ENCODE measurements around the gene NEU2. TPM values are rescaled to one million over a fixed set of nuclear protein-coding genes. Genes with fewer than 3 reads are reported as not detected.

Gene NEU2
- total RNA-seq, 1 experiment from 2014 or later = not detected

GRCh38 chr2:233005096-233005495 lies 27.4 kb upstream of the NEU2 start:
- Histone ChIP-seq H3K9ac (ENCODE audit: extremely low read depth, insufficient read length, low read length) (no peak overlapping the region), H3K27ac (ENCODE audit: insufficient read length, low read depth, low read length) (no peak overlapping the region), H2BK12ac (ENCODE audit: insufficient read length, low read depth, low read length) (no peak overlapping the region), H3T11ph (ENCODE audit: low read length) (no peak overlapping the region), H4K8ac (replicated peaks; ENCODE audit: insufficient read length, low read depth, low read length) (no peak overlapping the region), H3K79me2 (ENCODE audit: insufficient read depth, low read length) (no peaks in the 10 kb centered on the region), H3K4me2 (ENCODE audit: insufficient read depth, insufficient read length, low read length) (no peak overlapping the region), H3K14ac (ENCODE audit: insufficient read depth, low read length) (no peak overlapping the region), H3K56ac (ENCODE audit: insufficient read length, low read depth, low read length) (no peak overlapping the region), H3K9me3 (ENCODE audit: control insufficient read depth, low read depth, low read length) (no peaks in the 10 kb centered on the region), H4K5ac (ENCODE audit: insufficient read length, low read depth, low read length) (no peak overlapping the region), H2AFZ (ENCODE audit: low read length) (no peak overlapping the region), H4K20me1 (ENCODE audit: control insufficient read depth, insufficient read depth, insufficient read length) (no peaks in the 10 kb centered on the region), H3K23me2 (ENCODE audit: insufficient read length, low read depth, low read length, poor library complexity, severe bottlenecking) (no peaks in the 10 kb centered on the region), H2BK15ac (ENCODE audit: low read depth, low read length) (no peak overlapping the region), H3K18ac (ENCODE audit: insufficient read length, low read depth, low read length) (no peak overlapping the region), H2BK120ac (ENCODE audit: low read depth, low read length, poor library complexity, severe bottlenecking) (no peak overlapping the region), H2BK20ac (ENCODE audit: low read depth, low read length, poor library complexity, severe bottlenecking) (no peak overlapping the region), H3K79me1 (ENCODE audit: insufficient read depth, low read depth, low read length, poor library complexity, severe bottlenecking) (no peaks in the 10 kb centered on the region), H2AK5ac (ENCODE audit: insufficient read length, low read length) (no peak overlapping the region), H3K27me3 (ENCODE audit: insufficient read depth, low read length) (no peaks in the 10 kb centered on the region), H3K23ac (ENCODE audit: insufficient read length, low read depth, low read length) (no peak overlapping the region), H3K4me1 (ENCODE audit: insufficient read depth, low read length) (no peaks in the 10 kb centered on the region), H2BK5ac (ENCODE audit: insufficient read length, low read length) (no peak overlapping the region), H4K91ac (ENCODE audit: insufficient read length, low read depth, low read length) (no peak overlapping the region), H3K4ac (ENCODE audit: low read depth, low read length) (no peak overlapping the region)
- Mint-ChIP-seq H3K27ac (no peak overlapping the region; a peak in 1 of 7 replicates), H3K9me3 (no peaks in the 10 kb centered on the region), H3K27me3 (ENCODE audit: low read depth) (peaks cover 2% of the 10 kb centered on the region), H3K4me3 (no peak overlapping the region), H3K36me3 (ENCODE audit: insufficient read depth in 1 of 3, low read depth in 3 of 3) (no peaks in the 10 kb centered on the region), H3K4me1 (no peaks in the 10 kb centered on the region)
- WGBS (ENCODE audit: extremely low coverage, insufficient read length, low lambda C conversion rate) = no CpG with 5 or more reads among the region's 6 CpGs
- peak; percentile 13 for DNase-seq
- TF ChIP-seq, protein P1, sequence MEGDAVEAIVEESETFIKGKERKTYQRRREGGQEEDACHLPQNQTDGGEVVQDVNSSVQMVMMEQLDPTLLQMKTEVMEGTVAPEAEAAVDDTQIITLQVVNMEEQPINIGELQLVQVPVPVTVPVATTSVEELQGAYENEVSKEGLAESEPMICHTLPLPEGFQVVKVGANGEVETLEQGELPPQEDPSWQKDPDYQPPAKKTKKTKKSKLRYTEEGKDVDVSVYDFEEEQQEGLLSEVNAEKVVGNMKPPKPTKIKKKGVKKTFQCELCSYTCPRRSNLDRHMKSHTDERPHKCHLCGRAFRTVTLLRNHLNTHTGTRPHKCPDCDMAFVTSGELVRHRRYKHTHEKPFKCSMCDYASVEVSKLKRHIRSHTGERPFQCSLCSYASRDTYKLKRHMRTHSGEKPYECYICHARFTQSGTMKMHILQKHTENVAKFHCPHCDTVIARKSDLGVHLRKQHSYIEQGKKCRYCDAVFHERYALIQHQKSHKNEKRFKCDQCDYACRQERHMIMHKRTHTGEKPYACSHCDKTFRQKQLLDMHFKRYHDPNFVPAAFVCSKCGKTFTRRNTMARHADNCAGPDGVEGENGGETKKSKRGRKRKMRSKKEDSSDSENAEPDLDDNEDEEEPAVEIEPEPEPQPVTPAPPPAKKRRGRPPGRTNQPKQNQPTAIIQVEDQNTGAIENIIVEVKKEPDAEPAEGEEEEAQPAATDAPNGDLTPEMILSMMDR (conservative IDR thresholded peaks at IDR 0.05) = no peak

Measured in H9 (cell line).